H1 (cell line): ENCODE data around the gene COBLL1.

Experiments used
- ATF2 ChIP-seq: IDR thresholded peaks from 2 replicates; pipeline ENCODE4 v1.6.1; 2012; ENCODE audit warnings: low read length, inconsistent platforms
- CBX5 ChIP-seq: fragments of 300-800, 300-1000 bp; sonication (generic); IDR thresholded peaks from 2 replicates; pipeline ENCODE4 v1.7.1; 2016; ENCODE audit warnings: antibody characterized with exemption, low read length, low read depth
- CTCF ChIP-seq, 3 experiments: IDR thresholded peaks; 1 replicate in 2 of 3; 2 replicates in 1 of 3; pipeline versions ENCODE4 v1.5.1 to v1.6.1; 2011; ENCODE audit warnings: low read length in 3 of 3, mild to moderate bottlenecking in 3 of 3, inconsistent platforms in 2 of 3, low read depth in 1 of 3, moderate library complexity in 1 of 3; ENCODE audit not compliant: insufficient read depth in 1 of 3; ENCODE audit errors: control extremely low read depth in 1 of 3
- EGR1 ChIP-seq: IDR thresholded peaks from 2 replicates; pipeline ENCODE4 v1.6.1; 2011; ENCODE audit warnings: low read depth, low read length, borderline replicate concordance
- JUN ChIP-seq: IDR thresholded peaks from 2 replicates; pipeline ENCODE4 v1.6.1; 2011; ENCODE audit warnings: low read depth, mild to moderate bottlenecking, improper control_type of control experiment, low read length
- POLR2A ChIP-seq, 2 experiments: IDR thresholded peaks; 1 replicate in 1 of 2; 2 replicates in 1 of 2; pipeline ENCODE4 v1.6.1; 2011; ENCODE audit warnings: low read depth in 2 of 2, low read length in 2 of 2, mild to moderate bottlenecking in 2 of 2; ENCODE audit errors: control extremely low read depth in 1 of 2
- POLR2AphosphoS5 ChIP-seq: IDR thresholded peaks from 2 replicates; pipeline ENCODE4 v1.6.1; 2011; ENCODE audit warnings: low read depth, low read length
- RFX5 ChIP-seq: IDR thresholded peaks from 2 replicates; pipeline ENCODE4 v1.6.1; 2011; ENCODE audit warnings: low read depth, low read length, improper control_type of control experiment, borderline replicate concordance
- RXRA ChIP-seq: IDR thresholded peaks from 2 replicates; pipeline ENCODE4 v1.6.1; 2011; ENCODE audit warnings: low read depth, mild to moderate bottlenecking, low read length, moderate library complexity; ENCODE audit not compliant: insufficient read depth
- TCF12 ChIP-seq: IDR thresholded peaks from 2 replicates; pipeline ENCODE4 v1.6.1; 2011; ENCODE audit warnings: low read depth, mild to moderate bottlenecking, low read length

- TF ChIP-seq TCF12 (no peak), ATF2 (no peak), RFX5 (no peak), POLR2AphosphoS5 (no peak), POLR2A (IDR thresholded peaks at IDR 0.05; ENCODE audit: control extremely low read depth in 1 of 2, low read depth in 2 of 2, low read length in 2 of 2) (no peak), JUN (no peak), EGR1 (no peak), CTCF (IDR thresholded peaks at IDR 0.05; ENCODE audit: control extremely low read depth in 1 of 3, insufficient read depth in 1 of 3, low read depth in 1 of 3, low read length in 3 of 3) (no peak), RXRA (no peak), CBX5 (no peak)
Observed at GRCh38 chr2:164667566-164667965, 174.1 kb downstream of the COBLL1 start.
